HepG2 (cell line): ENCODE data around the gene UCN. TPM values are rescaled to one million over a fixed set of nuclear protein-coding genes. Genes with fewer than 3 reads are reported as not detected.

Experiments
- ADNP ChIP-seq: sonication (generic); formaldehyde crosslinking; IDR thresholded peaks from 2 replicates; pipeline ENCODE4 v1.4.0; 2020; ENCODE audit warnings: missing genetic modification reagents
- DNMT3B ChIP-seq: conservative IDR thresholded peaks from 2 replicates; pipeline ENCODE4 v1.6.1; 2016; ENCODE audit warnings: missing biosample characterization, control low read depth
- GATAD1 ChIP-seq: IDR thresholded peaks from 2 replicates; pipeline ENCODE4 v1.6.1; 2016; ENCODE audit warnings: missing genetic modification reagents, missing compliant biosample characterization
- HES4 ChIP-seq: sonication (generic); formaldehyde crosslinking; IDR thresholded peaks from 2 replicates; pipeline ENCODE4 v1.9.0; 2021; ENCODE audit warnings: mild to moderate bottlenecking, missing genetic modification reagents, borderline replicate concordance
- KAT2B ChIP-seq: fragments of 150-350 bp; IDR thresholded peaks from 2 replicates; pipeline ENCODE4 v1.6.1; 2014; ENCODE audit warnings: low read depth, low read length, borderline replicate concordance
- KDM5A ChIP-seq: fragments of 200-600 bp; sonication (generic); IDR thresholded peaks from 2 replicates; pipeline ENCODE4 v1.7.0; 2018; ENCODE audit warnings: antibody characterized with exemption, mild to moderate bottlenecking, low read length, borderline replicate concordance
- MAFG ChIP-seq: sonication (generic); formaldehyde crosslinking; IDR thresholded peaks from 2 replicates; pipeline ENCODE4 v1.5.1; 2020; ENCODE audit warnings: mild to moderate bottlenecking, missing genetic modification reagents
- NFYC ChIP-seq: IDR thresholded peaks from 2 replicates; pipeline ENCODE4 v1.6.1; 2016; ENCODE audit warnings: missing genetic modification reagents, missing compliant biosample characterization
- RFX3 ChIP-seq: IDR thresholded peaks from 2 replicates; pipeline ENCODE4 v1.6.1; 2016; ENCODE audit warnings: missing biosample characterization, missing genetic modification reagents
- SAP130 ChIP-seq: IDR thresholded peaks from 2 replicates; pipeline ENCODE4 v1.6.1; 2016; ENCODE audit warnings: low read depth
- SP4 ChIP-seq: sonication (generic); formaldehyde crosslinking; IDR thresholded peaks from 2 replicates; pipeline ENCODE4 v1.8.1; 2023; ENCODE audit warnings: mild to moderate bottlenecking, missing genetic modification reagents
- TFE3 ChIP-seq: IDR thresholded peaks from 2 replicates; pipeline ENCODE4 v1.6.1; 2016
- ZFP37 ChIP-seq: sonication (generic); formaldehyde crosslinking; IDR thresholded peaks from 2 replicates; pipeline ENCODE4 v1.4.0; 2020; ENCODE audit warnings: missing genetic modification reagents, borderline replicate concordance
- ZNF20 ChIP-seq: sonication (generic); formaldehyde crosslinking; IDR thresholded peaks from 2 replicates; pipeline ENCODE4 v1.4.0; 2020; ENCODE audit warnings: mild to moderate bottlenecking, moderate library complexity, missing genetic modification reagents
- ZNF224 ChIP-seq: sonication (generic); formaldehyde crosslinking; IDR thresholded peaks from 2 replicates; pipeline ENCODE4 v1.5.0; 2020; ENCODE audit warnings: mild to moderate bottlenecking, missing genetic modification reagents
- ZNF569 ChIP-seq: sonication (generic); formaldehyde crosslinking; IDR thresholded peaks from 2 replicates; pipeline ENCODE4 v1.5.0; 2020; ENCODE audit warnings: mild to moderate bottlenecking, missing genetic modification reagents, moderate library complexity, borderline replicate concordance
- ZNF720 ChIP-seq: sonication (generic); formaldehyde crosslinking; IDR thresholded peaks from 2 replicates; pipeline ENCODE4 v1.4.0; 2020; ENCODE audit warnings: missing genetic modification reagents
- polyA plus RNA-seq, 8 experiments: library from polyadenylated mRNA; depleted of rRNA in 3 of 8; stranded (reverse) in 7 of 8; unstranded in 1 of 8; fragments of >200 nt; fragmentation: Illumina TruSeq in 4 of 8; extraction: Trizol in 4 of 8; gene quantifications; 2 replicates each; pipeline versions ENCODE4 v1.2.1 to v1.2.3, GENCODE V29; 2011 to 2016; ENCODE audit warnings: low read depth in 4 of 8, missing spikeins in 1 of 8, mixed read lengths in 1 of 8; ENCODE audit not compliant: insufficient read depth in 1 of 8
- total RNA-seq, 5 experiments: library from RNA; depleted of rRNA; stranded (reverse); fragments of >200 nt; fragmentation: Illumina TruSeq; extraction: Trizol; gene quantifications; 2 replicates each; pipeline ENCODE4 v1.2.3, GENCODE V29; 2016; ENCODE audit warnings: low read depth in 1 of 5
- TF ChIP-seq, protein P1 (sequence below), 2 experiments: fragments of 450-650 bp in 1 of 2; sonication (generic) in 1 of 2; formaldehyde crosslinking in 1 of 2; IDR thresholded peaks; 2 replicates each; pipeline versions ENCODE4 v1.6.1 to v1.8.0; 2016 to 2022; ENCODE audit warnings: antibody characterized with exemption in 1 of 2, mild to moderate bottlenecking in 1 of 2, missing genetic modification reagents in 1 of 2
- TF ChIP-seq, protein P2 (sequence below): sonication (generic); formaldehyde crosslinking; IDR thresholded peaks from 2 replicates; pipeline ENCODE4 v1.8.0; 2023; ENCODE audit warnings: mild to moderate bottlenecking, missing genetic modification reagents

The UCN gene
- total and polyA plus RNA-seq, 2 of the 13 experiments (the other 11 are each of a cell fraction or from before 2014, with no cell fraction given), result 1.2 to 2.3 TPM

GRCh38 chr2:27320958-27321543 is 12.8 kb upstream of the UCN start (continued):
- TF ChIP-seq HES4 (CRISPR knock-in tag), result no peak
- TF ChIP-seq ZNF569, result no peak
- TF ChIP-seq, protein P1, sequence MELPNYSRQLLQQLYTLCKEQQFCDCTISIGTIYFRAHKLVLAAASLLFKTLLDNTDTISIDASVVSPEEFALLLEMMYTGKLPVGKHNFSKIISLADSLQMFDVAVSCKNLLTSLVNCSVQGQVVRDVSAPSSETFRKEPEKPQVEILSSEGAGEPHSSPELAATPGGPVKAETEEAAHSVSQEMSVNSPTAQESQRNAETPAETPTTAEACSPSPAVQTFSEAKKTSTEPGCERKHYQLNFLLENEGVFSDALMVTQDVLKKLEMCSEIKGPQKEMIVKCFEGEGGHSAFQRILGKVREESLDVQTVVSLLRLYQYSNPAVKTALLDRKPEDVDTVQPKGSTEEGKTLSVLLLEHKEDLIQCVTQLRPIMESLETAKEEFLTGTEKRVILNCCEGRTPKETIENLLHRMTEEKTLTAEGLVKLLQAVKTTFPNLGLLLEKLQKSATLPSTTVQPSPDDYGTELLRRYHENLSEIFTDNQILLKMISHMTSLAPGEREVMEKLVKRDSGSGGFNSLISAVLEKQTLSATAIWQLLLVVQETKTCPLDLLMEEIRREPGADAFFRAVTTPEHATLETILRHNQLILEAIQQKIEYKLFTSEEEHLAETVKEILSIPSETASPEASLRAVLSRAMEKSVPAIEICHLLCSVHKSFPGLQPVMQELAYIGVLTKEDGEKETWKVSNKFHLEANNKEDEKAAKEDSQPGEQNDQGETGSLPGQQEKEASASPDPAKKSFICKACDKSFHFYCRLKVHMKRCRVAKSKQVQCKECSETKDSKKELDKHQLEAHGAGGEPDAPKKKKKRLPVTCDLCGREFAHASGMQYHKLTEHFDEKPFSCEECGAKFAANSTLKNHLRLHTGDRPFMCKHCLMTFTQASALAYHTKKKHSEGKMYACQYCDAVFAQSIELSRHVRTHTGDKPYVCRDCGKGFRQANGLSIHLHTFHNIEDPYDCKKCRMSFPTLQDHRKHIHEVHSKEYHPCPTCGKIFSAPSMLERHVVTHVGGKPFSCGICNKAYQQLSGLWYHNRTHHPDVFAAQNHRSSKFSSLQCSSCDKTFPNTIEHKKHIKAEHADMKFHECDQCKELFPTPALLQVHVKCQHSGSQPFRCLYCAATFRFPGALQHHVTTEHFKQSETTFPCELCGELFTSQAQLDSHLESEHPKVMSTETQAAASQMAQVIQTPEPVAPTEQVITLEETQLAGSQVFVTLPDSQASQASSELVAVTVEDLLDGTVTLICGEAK (IDR thresholded peaks at IDR 0.05), result no peak
- TF ChIP-seq, protein P1 (CRISPR knock-in tag; IDR thresholded peaks at IDR 0.05), result 0 out of 2 replicates have a peak, but pooled peaks have one; percentile 45
- TF ChIP-seq RFX3 (CRISPR knock-in tag), result no peak; the same call in 1 of the 2 replicates
- TF ChIP-seq ZFP37, result peak; percentile 41; the same call in 1 of the 2 replicates
- TF ChIP-seq KDM5A, result no peak
- TF ChIP-seq MAFG, result no peak
- TF ChIP-seq DNMT3B (CRISPR knock-in tag), result peak; percentile 89
- peak; percentile 83 for TF ChIP-seq GATAD1 (CRISPR knock-in tag)
- no peak for TF ChIP-seq KAT2B
- peak; percentile 32; the same call in 1 of the 2 replicates for TF ChIP-seq NFYC (CRISPR knock-in tag)
- peak; percentile 75; the same call in 1 of the 2 replicates for TF ChIP-seq TFE3 (CRISPR knock-in tag)
- peak; percentile 59; the same call in 1 of the 2 replicates for TF ChIP-seq SP4 (CRISPR knock-in tag)
- no peak for TF ChIP-seq ZNF720 (CRISPR knock-in tag)
- TF ChIP-seq ZNF224 (CRISPR knock-in tag), result no peak
- TF ChIP-seq ZNF20 (CRISPR knock-in tag), result no peak
- no peak for TF ChIP-seq ADNP (CRISPR knock-in tag)
- peak; percentile 99 for TF ChIP-seq SAP130 (CRISPR knock-in tag)
- TF ChIP-seq, protein P2, sequence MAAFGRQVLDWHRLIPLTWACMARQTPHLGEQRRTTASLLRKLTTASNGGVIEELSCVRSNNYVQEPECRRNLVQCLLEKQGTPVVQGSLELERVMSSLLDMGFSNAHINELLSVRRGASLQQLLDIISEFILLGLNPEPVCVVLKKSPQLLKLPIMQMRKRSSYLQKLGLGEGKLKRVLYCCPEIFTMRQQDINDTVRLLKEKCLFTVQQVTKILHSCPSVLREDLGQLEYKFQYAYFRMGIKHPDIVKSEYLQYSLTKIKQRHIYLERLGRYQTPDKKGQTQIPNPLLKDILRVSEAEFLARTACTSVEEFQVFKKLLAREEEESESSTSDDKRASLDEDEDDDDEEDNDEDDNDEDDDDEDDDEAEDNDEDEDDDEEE (CRISPR knock-in tag), result no peak
